HG03097 (cell line): ENCODE results near the gene LCP1.

Experiments
- ATAC-seq: cut with Tn5 transposase; IDR thresholded peaks from one replicate; pipeline ENCODE4 v1.9.1; 2021; ENCODE audit not compliant: unreplicated experiment, low FRiP score

The LCP1 gene

GRCh38 chr13:46106839-46107371 lies 75.1 kb downstream of the LCP1 start:
- no peak for ATAC-seq

- no peak for ATAC-seq
Observed at GRCh38 chr13:46104868-46105267, 77.1 kb downstream of the LCP1 start, which contains the start of gene CPB2. CPB2 (minus strand) TSS chr13:46105033; CDS start chr13:46105009, 24 bp downstream.

GRCh38 chr13:46103037-46103436 lies 78.9 kb downstream of the LCP1 start:
- no peak for ATAC-seq

- no peak for ATAC-seq
Observed at GRCh38 chr13:46102255-46102605, 79.7 kb downstream of the LCP1 start.

- ATAC-seq, result no peak
Observed at GRCh38 chr13:46101484-46102254, 80.3 kb downstream of the LCP1 start.

GRCh38 chr13:46101002-46101401 lies 81.0 kb downstream of the LCP1 start:
- no peak for ATAC-seq

- ATAC-seq, result no peak
Observed at GRCh38 chr13:46100191-46100815, 81.7 kb downstream of the LCP1 start.

- ATAC-seq, result no peak
Observed at GRCh38 chr13:46097663-46098062, 84.3 kb downstream of the LCP1 start.

GRCh38 chr13:46097015-46097414 lies 85.0 kb downstream of the LCP1 start:
- ATAC-seq, result no peak

- ATAC-seq, result no peak
Observed at GRCh38 chr13:46094478-46094877, 87.5 kb downstream of the LCP1 start.

- ATAC-seq, result no peak
Observed at GRCh38 chr13:46088821-46089562, 93.0 kb downstream of the LCP1 start.

GRCh38 chr13:46087481-46087880 lies 94.5 kb downstream of the LCP1 start:
- no peak for ATAC-seq

- no peak for ATAC-seq
Observed at GRCh38 chr13:46086985-46087384, 95.0 kb downstream of the LCP1 start.

- ATAC-seq, result no peak
Observed at GRCh38 chr13:46086421-46086922, 95.5 kb downstream of the LCP1 start.

GRCh38 chr13:46085737-46086136 lies 96.2 kb downstream of the LCP1 start:
- ATAC-seq, result no peak

- ATAC-seq, result no peak
Observed at GRCh38 chr13:46082324-46082723, 99.7 kb downstream of the LCP1 start.

- ATAC-seq, result no peak
Observed at GRCh38 chr13:46079770-46080169, 102.2 kb downstream of the LCP1 start.

GRCh38 chr13:46077265-46077664 lies 104.7 kb downstream of the LCP1 start:
- no peak for ATAC-seq

- ATAC-seq, result no peak
Observed at GRCh38 chr13:46076827-46077226, 105.2 kb downstream of the LCP1 start.
